Stimulated activated CD4-positive, alpha-beta T cell treated with anti-CD3 and anti-CD28 coated beads, Interleukin-2, amount 100 ng/mL, for 48 hours (primary cell): ENCODE results near the gene ODAD2.
"Not testable (repeated sequence)": the region's sequence is repeated elsewhere in the genome, so short reads cannot be mapped to it uniquely, and the experiment has no call there.

ENCODE experiments used
- DNase-seq, 2 donors: peaks; one replicate each; pipeline ENCODE4 v3.0.0-alpha.2; 2020

The ODAD2 gene, protein sequence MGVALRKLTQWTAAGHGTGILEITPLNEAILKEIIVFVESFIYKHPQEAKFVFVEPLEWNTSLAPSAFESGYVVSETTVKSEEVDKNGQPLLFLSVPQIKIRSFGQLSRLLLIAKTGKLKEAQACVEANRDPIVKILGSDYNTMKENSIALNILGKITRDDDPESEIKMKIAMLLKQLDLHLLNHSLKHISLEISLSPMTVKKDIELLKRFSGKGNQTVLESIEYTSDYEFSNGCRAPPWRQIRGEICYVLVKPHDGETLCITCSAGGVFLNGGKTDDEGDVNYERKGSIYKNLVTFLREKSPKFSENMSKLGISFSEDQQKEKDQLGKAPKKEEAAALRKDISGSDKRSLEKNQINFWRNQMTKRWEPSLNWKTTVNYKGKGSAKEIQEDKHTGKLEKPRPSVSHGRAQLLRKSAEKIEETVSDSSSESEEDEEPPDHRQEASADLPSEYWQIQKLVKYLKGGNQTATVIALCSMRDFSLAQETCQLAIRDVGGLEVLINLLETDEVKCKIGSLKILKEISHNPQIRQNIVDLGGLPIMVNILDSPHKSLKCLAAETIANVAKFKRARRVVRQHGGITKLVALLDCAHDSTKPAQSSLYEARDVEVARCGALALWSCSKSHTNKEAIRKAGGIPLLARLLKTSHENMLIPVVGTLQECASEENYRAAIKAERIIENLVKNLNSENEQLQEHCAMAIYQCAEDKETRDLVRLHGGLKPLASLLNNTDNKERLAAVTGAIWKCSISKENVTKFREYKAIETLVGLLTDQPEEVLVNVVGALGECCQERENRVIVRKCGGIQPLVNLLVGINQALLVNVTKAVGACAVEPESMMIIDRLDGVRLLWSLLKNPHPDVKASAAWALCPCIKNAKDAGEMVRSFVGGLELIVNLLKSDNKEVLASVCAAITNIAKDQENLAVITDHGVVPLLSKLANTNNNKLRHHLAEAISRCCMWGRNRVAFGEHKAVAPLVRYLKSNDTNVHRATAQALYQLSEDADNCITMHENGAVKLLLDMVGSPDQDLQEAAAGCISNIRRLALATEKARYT

DNA sequence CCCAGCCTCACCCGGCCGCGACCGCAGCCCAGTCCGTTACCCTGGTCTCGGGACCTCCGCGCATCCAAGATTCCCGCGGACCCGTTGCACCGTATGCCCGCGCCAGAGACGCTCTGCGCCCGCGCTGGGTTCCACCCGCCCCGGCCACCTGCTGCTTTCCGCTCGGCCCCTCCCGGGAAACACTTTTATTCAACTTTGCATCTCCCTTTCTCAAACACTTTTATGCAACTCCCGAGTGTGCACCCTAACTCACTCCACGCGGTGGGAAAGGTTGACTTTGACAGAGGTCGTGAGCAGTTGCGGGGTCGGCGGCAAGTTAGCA, at the start of gene ODAD2:
Gene ODAD2, minus strand, starts transcription at position 126 of the 322 bp plus-strand sequence. CDS start 3,937 bp downstream, outside the sequence.
- peak; percentile 5 to 7 for DNase-seq

DNA sequence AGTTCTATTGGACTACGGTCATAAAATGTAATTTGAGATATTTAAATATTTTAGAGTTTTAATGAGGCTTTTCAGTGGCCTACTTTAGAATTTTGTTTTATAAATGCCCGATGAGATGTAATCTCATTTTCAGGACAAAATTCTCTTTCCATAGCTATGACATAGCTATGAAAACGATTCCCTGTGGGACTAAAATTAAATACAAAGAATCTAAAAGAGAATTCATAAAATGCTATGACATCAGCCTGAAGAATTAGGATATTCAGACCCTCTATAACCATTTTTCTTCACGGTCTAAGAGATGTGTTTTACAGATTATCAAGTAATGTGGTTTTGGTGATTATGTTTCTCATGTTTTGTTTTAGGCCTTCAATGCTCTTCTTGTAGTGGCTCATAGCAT, 48.2 kb upstream of the ODAD2 start:
- DNase-seq = no peak

DNA sequence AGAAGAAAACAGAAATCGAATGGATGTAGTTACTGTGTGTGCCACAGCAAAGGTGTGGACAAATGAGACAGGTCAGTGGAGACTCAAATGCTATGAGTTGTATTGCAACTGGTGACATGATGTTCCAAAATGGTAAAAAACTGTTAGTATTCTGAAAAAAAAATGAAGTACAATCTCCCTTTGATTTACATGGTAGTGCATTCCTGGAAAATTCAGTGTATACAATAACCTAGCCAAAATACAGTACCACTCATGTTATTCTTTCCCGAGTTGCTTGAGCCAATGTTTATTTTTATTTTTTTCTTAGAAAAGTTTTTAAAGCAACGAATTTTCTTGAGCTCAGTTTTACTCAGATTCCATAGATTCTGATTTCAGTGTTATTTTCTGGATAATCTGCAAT, 47.7 kb upstream of the ODAD2 start:
- no peak for DNase-seq

DNA sequence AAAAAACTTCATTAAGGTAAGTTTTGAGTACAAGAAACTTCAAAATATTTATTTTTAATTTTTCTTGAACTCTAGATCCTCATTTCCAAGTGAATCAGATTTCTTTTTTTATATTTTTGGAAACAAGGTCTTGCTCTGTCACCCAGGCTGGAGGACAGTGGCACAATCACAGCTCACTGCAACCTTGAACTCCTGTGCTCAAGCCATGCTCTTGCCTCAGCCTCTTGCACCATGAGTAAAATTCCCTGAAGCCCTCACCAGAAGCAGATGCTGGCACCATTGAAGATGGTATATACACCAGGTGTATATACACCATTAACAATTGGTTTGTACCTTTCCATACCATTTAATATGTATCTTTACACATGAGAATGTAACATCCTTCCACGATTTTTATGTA, 45.1 kb upstream of the ODAD2 start:
- no peak for DNase-seq

DNA sequence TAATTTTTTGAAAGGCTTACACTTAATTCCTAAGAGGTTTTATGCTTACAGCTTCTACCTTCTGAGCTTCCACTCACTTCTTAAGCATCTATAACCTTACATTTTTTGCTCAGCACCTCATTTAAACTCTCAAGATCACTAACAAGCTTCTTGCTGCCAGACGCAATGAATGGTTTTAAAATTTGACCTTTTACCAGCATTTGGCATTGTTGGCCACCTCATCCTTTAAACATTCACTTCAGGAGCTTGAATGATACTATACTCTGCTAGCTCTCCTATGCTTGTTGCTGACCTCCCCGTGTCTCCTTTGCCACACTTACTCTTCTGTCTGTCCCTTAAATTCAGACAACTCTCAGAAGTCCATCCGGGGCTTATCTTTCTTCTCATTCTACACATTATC, 37.7 kb upstream of the ODAD2 start:
- no peak for DNase-seq

DNA sequence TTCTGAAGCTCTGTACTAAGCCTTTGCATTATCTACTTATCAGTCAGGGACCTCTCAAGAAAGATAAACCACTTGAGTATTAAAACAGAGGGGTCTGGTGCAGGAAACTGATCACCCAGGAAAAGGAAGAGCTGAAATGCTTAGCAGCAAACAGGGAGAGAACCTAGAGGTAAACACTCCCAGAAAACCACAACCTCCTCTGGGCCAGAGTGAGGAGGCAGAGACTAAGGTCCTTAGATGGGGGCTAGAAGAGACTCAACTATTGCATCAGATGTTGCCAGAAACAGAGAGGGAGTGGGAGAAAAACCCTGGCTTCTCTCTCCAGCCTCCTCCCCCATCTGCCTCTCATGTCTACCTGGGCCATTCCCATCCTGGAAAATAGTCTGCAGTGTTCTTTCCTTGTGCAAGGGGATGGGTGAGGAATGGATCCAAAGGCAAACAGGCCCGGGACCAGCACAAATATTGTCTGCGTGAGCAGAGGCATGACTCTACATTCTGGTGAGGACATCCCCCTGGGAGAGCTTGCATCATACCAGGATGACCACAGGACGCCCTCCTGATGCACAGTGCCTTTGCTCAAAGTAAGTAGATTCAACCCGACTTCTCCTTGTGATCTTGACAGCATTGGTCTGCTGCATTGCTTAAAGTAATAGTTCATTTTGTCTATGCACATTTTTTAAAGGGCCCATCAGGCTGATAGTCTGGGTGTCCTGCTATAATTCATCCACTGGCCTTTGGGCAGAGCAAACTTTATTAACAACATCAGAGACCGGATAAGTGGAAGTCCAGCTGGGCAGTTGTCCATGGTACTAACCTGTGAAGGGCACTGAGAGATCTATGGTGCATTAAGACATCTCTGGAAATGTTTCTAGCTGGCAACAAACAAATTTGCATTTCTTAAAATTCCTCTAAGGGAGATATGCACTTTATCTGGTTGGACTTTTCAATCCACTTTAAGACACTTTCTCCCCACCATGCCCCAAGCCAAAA, 22.4 kb upstream of the ODAD2 start:
- no peak for DNase-seq

DNA sequence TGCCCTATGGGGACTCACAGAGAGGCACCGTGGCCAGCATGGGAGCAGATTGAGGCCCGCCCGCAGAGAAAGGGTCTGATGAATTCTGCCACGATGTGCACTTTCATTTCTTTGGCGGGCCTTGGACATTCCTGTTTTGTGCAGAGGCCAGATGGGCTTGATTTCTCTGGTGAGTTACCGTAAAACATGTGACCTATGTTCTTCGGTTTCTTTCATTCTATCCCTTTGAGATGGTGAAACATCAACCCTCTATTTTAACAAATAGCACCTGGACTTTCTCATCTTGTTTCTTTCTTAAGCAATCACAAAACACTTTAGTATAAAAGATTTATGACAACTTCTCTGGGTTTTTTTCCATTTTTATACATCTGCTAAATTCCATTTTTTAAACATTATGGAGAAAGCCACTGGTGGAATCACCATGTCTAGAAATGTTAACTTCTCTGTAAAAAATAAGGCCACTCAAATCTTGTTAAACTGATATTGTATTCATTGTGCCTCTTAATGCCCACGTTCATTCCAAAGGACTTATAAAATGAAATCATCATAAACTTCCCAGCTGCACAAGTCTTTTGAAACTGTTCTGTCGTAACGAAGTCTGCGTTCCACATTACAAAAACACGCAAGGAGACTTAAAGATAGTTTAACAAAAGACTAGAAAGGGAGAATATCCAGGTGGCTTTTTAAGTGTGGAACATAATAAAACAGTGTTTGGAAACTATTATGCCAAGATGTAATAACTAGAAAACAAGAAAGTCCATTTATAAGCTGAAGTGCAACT, 21.4 kb upstream of the ODAD2 start:
- DNase-seq = no peak

DNA sequence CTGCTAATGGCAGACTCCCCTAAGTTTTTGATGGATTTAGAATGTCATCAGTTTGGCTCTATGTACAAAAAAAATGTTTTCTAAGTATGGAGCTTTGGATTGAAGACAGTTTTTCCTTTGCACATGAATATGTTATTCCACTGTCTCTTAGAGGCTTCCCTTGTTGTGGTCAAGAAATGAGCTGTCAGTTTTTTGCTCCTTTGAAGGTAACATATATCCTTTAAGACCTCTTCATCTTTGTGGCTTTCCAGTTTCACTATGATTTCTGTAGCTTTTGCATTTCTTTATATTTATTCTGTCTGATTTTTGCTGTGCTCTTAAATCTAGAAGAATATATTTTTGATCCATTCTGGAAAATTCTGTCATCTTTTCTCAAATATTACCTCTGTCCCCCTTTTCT, 15.8 kb upstream of the ODAD2 start:
- no peak for DNase-seq

DNA sequence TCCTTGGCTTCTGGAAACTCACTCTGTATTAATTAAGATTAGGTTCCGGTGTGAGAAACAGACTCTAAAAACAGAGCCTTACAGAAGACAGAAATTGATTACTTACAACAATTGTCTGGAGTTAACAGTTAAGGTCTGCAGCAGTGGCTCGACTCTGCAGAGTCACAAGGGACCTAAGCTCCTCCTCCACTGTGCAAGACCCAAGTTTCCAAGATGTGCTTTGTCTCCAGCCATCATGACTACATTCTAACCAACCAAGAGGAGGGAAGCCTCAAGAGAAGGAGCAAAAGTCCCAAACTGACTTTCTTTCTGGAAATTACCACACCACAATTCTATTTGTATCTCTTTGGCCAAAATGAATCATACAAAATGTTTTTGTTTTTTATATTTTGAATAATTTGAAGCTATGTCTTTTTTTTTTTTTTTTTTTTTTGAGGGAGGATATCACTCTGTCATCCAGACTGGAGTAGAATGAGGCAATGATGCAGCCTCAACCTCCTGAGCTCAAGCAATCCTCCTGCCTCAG, 14.2 kb upstream of the ODAD2 start:
- DNase-seq = no peak

DNA sequence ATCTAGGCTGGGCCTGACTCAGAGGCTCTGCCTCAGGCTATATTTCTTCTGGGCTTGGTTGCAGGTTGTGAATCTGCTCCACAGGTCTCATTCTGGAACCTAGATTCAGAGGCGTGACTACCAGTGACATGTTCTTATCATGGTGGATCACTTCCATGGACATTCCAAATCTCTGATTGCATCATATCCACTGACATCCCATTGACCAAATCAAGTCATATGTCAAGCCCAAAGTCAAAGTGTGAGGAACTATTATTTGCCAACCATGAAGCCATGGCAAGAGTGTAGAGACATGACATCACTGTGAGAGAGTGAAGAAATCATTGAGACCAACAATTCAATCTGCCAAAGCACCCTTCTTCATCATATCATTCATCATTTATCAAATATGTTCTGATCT, 11.9 kb upstream of the ODAD2 start:
- DNase-seq = no peak

DNA sequence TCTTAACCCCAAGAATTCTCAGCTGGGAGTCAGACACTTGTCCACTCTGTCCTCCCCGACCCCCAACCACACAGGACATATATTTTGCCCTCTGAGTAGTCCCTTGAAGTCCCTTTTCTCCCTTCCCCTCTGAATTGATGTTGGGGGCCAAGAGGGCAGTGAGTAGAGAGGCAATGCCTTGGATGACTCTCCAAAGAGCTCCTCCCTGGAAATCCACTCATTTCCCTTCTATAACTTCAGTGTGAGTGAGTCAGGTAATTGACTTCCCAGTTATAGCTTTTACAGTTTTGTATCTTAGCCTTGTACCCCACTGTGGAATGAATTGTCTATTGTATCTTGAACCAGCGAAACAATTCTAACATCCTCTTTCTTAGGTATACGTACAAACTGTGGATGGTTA, 9.2 kb upstream of the ODAD2 start:
- DNase-seq = no peak

DNA sequence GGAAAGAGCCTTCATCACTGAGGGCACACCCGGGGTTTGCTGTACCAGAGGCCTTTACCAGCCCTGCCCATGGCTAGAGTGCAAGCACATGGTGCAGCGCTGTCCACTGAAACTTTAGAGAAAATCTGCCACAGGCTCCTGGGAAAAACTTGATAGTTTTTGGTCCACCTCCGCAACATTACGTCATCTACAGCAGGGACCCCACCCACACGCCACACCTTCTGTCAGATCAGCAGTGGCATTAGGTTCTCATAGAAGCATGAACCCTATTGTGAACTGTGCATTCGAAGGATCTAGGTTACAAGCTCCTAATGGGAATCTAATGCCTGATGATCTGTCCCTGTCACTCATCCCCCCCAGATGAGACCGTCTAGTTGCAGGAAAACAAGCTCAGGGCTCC, 2.5 kb upstream of the ODAD2 start:
- DNase-seq = no peak

DNA sequence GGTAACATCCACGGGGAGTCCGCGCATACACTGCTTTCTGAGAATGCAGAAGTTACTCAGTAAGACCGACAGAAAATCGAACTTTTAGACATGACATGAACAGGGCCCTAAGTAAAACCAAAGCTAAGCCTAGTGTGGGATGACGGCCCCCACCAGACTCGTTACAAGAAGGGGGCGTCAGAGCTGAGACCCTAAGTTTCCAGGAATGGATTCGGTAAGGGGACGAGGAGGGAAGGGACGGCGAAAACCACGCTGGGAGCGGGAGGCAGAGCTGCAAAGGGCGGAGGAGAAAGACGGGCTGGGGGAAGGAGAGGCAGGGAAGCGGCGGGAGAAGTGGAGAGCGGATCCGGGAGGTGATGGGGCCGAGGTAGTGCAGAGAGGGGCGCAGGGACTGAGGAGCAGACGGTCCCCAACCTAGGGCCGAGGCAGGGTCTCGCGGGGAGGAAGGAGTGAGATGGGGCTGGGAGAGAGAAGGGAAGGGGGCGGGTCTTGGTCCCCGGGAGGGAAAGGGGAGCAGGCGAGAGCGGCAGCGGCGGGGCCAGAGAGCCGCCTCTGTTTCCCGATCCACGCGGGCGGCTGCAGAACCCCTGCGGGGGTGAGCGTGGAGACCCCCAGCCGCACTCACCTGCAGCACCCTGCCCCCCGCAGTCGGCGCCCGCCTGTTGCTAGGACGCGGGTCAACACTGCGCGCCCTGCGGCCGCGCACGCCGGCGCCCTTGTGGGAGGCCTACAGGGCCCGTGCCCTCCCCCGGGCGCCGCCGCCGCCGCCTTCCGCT, 513 bp downstream of the ODAD2 start:
- peak in 1 of 2 donors; percentile 1 for DNase-seq

DNA sequence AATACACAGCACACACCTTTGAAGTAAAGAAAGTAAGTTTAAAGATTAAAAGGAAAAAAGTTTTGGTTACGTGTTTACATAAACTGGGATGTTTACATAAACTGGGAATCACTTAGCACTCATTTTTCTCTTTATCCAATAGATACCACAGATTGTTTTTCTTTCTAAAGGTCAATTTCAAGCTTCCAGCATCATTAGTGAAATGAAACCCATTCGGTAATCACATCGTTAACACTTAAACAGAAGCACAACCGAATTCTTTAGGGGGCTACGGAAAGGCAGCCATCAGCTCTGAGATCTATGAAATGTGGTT, 1.1 kb downstream of the ODAD2 start:
- no peak for DNase-seq

DNA sequence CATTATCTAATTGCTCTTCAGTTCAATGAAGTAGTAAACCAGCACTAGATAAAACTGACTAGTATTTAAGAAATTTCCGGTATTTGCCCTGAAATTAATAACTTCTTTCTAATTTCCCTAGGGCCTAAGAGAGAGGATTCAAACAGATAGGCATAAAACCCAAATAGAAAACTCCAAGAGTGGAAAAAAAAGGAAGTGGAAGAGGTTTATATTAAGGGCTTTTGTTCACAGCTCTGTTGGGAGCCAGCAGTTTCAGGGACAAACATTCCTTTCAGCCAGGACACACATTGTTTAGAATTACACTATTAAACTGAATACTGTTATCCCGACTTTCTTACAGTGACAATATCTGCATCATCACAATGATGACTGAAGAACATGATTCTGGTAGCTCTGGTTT, 3.6 kb downstream of the ODAD2 start:
- no peak for DNase-seq

DNA sequence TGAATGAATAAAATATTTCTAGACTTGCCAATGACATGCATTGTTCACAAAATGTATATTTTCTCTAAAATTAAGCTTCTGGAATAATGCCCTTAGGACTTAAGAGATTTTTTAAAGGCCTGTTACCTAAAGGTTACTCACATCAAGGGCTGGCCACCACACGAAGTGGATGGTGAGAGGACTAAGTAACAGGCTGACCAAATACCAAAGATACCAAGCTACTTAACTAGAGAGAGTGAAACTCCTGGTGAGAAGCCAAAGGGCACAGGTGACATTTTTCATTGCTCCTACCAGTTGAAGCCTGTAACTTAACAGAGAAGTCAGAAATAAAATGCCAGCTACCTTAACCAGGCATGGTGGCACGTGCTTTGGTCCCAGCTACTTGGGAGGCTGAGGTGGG, 9.5 kb downstream of the ODAD2 start:
- DNase-seq = not testable (repeated sequence)

DNA sequence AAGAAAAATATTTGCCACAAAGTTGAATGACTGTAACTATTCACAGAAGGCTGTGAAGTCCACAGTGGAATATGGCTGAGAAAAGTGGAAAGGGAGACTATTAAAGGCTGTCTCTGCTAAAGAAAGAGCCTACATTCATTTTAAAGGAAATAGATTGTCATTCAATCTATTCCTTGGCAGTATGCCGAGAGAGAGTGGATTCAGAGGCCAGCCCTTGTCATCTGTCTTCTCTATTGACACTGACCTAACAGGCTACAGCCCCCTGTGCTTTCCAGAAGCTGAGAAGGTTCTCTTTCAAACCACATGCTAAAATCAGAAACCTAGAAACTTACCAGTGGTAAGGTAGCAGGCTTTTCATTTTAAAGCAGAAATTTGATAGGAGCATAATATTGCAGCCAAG, 12.1 kb downstream of the ODAD2 start:
- DNase-seq = no peak

DNA sequence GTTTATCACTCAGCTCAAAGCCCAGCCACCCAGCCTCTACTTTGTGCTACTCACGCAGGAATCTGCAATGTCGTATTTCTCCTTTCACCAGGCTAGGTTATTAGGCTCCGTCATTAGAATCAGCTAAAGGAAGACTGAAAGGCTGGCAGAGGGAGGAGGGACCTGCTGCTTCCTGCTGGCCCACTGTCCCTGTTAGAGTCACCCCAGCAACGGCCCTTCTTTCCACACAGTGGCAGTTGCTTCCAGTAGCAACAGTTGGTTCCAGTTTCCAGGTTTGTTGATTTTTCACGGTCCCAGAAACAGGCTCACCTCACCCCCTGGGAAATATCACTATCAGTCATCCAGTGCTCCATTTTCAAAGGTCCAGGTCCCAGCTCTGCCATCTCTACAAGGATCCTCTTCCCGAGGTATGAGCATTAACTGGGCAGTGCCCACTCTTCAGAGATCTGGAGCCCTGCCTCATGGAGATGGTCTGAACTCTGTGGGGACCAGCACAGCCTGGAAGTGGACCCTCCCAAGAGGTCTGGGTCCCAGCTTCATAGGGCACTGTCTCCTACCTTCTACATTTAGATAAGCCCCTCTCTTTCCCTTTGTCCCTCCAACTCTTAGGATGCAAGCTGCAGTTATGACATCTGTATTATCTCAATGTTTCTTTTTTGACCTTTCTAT, 15.9 kb downstream of the ODAD2 start:
- no peak for DNase-seq

DNA sequence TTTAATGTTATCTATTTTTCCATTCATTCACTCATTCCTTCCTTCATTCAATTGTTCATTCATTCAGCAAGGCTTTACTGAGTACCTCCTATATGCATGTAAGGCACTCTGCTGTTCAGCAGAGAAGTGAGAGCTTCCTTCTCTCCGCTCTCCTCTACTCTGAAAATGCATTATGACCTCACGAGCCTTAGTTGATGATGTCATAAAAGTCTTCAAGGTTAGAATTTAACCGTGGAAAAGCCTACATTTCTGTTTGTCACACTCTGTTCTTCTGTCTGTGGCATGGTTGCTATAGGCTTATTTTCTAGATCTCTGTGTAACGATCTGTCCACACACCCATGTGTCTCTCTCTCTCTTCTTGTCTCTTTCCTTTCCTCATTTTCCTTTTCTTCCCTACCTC, 17.1 kb downstream of the ODAD2 start:
- DNase-seq = no peak

DNA sequence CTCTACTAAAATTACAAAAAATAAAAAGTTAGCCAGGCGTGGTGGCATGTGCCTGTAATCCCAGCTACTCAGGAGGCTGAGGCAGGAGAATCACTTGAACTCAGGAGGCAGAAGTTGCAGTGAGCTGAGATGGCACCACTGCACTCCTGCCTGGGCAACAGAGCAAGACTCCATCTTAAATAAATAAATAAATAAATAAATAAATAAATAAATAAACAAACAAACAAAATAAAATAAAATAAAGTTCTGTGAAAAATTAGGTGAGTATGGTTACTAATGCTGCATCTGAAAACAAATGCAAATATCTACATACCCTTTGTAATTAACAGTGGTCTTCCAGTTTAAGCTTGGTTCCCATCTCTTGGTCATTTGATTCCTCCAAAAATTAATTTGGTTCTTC, 28.1 kb downstream of the ODAD2 start:
- not testable (repeated sequence) for DNase-seq
